ENCODE data around the gene MED17. TPM values are rescaled to one million over a fixed set of nuclear protein-coding genes. Genes with fewer than 3 reads are reported as not detected.

The MED17 gene
- total and polyA plus RNA-seq, 10 of the 15 experiments (the other 5 are each of a cell fraction or from before 2014, with no cell fraction given), result 7.3 to 38.7 (median 28.3) TPM

- TF ChIP-seq ZBTB40 (IDR thresholded peaks at IDR 0.05; ENCODE audit: borderline replicate concordance) (no peak), JUNB (IDR thresholded peaks at IDR 0.05) (no peak), SUPT20H (IDR thresholded peaks at IDR 0.05; ENCODE audit: borderline replicate concordance, control insufficient read depth, low read depth, low read length) (no peak), CHD4 (IDR thresholded peaks at IDR 0.05) (no peak), SRF (IDR thresholded peaks at IDR 0.05; ENCODE audit: low read depth in 2 of 2, low read length in 2 of 2) (no peak), E2F4 (IDR thresholded peaks at IDR 0.05; ENCODE audit: low read depth, low read length) (no peak), ZNF207 (IDR thresholded peaks at IDR 0.05; ENCODE audit: borderline replicate concordance) (no peak), GATAD2B (conservative IDR thresholded peaks at IDR 0.05; ENCODE audit: low read depth) (no peak), ZNF592 (IDR thresholded peaks at IDR 0.05) (no peak), FOXK2 (IDR thresholded peaks at IDR 0.05) (no peak), NR2C2 (IDR thresholded peaks at IDR 0.05; ENCODE audit: borderline replicate concordance, control insufficient read depth, insufficient read length, low read depth) (no peak), USF1 (IDR thresholded peaks at IDR 0.05; ENCODE audit: borderline replicate concordance, extremely low read length, insufficient read depth, low read depth, low read length) (no peak), CBX5 (IDR thresholded peaks at IDR 0.05; ENCODE audit: low read depth) (no peak)
Measured at GRCh38 chr11:93819966-93820695, 36.0 kb downstream of the MED17 start (continued).

Measured in GM12878 (cell line).